GM21360 (cell line): Measurements from ENCODE around the gene AFF3.
"Not testable (repeated sequence)": the region's sequence is repeated elsewhere in the genome, so short reads cannot be mapped to it uniquely, and the experiment has no call there.

ENCODE experiments used
- ATAC-seq: cut with Tn5 transposase; IDR thresholded peaks from one replicate; pipeline ENCODE4 v1.9.1; 2021; ENCODE audit warnings: mild to moderate bottlenecking, moderate library complexity; ENCODE audit not compliant: unreplicated experiment

AFF3 gene

DNA sequence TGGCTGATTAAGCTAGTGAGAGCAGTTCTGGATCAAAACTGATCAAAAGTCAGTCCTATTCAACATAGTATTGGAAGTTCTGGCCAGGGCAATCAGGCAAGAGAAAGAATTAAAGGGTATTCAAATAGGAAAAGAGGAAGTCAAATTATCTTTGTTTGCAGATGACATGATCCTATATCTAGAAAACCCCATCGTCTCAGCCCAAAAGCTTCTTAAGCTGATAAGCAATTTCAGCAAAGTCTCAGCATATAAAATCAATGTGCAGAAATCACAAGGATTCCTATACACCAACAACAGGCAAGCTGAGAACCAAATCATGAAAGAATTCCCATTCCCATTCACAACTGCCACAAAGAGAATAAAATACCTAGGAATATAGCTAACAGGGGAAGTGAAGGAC is 368.7 kb downstream of the AFF3 start:
- not testable (repeated sequence) for ATAC-seq

DNA sequence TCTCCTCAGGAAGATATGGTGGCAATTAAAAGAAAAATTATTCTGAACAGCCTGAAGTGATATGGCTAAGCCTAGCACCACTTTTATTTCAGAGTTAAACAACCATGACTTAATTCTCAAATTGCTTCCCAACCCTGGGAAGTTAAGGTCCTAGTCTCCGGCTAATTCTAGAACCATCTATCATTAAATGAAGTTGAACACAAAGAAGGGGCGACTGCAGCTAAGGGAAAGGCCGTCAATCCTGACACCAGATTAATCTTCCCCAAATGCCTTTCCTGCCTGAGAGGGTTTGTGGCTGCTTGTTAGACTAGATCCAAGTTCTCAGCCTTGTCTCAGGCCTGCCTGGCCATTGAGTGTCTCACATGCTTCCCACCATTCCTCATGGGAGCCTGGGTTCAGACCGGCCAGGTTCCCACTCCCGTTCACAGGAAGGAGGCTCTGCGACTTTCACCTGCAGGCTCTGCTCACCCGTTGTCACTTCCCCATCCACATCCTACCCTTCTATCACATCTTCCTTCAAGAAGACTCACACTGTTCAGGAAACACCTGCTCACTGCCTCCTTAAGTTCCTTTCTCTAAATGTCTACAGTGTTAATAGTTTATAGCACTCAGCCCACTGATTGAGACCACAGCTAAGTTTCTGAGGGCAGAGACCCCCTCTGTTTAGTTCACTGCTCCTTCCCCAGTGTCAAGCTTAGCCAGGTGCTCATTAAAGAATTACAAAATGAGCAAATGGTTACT is 369.6 kb downstream of the AFF3 start:
- ATAC-seq, result no peak

DNA sequence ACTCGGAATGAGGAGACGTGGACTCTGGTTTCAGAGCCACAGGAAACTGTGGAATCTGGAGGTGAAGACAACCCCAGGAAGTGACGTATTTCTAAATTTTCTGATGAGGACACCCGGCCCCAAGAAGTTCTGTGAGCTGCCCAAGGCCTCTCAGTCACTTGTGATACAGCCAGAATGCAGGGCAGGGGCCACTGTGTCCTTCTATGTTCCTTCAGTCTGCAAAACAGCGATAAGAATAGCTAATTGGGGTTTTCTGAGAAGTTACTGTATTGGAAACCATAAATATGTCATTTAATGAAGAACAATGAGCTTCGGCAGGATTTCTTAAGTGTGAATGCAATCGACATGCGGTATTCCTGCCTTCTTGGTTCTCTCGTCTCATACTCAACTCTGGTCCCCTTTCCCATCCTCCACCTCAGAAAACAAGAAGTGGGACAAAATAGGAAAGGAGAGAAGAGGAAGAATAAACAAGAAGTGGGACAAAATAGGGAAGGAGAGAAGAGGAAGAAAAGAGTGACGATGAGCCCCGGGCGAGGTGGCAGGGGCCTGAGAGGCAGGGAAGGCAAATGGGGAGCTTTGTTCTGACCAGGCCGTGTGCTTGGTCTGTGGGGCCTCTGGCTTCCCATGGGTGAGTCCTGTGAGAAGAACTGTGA is 370.6 kb downstream of the AFF3 start:
- ATAC-seq, result no peak

DNA sequence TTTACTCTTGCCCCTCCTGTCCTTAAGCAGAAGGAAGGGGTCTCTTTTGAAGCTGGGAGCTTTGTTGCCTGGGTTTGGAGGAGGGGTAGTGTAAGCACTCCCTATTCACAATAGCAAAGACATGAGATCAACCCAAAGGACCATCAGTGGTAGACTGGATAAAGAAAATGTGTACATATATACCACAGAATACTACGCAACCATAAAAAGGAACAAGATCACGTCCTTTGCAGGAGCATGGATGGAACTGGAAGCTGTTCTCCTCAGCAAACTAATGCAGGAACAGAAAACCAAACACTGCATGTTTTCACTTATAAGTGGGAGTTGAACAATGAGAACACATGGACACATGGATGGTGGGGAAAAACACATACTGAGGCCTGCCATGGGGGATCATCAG is 371.5 kb downstream of the AFF3 start:
- ATAC-seq, result no peak

DNA sequence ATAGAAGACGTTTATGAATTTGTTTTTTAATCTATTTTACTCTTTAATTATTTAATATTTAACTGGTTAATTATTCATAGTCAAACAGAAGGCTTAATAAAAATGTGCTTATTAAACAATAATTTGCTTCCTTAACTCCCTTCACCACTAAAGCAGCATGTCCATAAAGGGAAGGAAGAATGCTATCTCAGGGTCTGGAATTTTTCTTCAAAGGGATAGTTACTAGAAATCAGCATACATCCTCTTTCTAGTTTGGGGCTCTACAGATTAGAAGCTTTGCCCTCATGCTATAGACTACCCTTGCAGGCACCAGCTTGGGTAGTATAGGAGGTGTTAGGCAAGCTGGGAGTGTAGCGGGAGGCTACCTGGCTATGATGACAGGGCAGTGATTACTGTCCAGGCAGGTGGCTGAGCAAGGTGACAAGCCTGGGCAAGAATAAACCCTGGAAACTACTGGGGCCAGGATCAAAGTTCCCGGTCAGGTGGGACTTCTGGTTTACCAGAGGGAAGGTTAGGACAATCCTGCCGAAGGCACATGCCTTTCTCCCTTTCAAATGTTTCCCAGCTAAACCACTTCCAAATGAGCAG is 376.6 kb downstream of the AFF3 start:
- no peak for ATAC-seq

DNA sequence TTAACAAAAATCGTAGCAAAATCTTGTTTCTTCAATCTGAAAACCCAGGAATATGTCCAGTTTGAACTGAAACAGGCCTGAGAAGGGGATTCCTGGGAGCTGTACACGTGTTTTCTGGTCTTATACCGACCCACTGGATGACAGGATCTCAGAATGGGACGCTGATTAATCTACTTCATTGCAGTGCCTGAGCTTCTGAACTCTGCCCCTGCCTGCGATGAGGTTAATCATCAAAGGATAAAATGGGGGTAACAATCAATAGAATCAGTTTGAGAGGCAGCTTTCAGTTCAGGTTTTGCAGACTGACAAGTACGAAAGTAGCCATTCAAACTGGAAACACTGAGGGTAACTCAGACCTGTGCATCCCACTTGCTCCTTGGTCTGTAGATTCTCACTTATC is 378.6 kb downstream of the AFF3 start:
- no peak for ATAC-seq

DNA sequence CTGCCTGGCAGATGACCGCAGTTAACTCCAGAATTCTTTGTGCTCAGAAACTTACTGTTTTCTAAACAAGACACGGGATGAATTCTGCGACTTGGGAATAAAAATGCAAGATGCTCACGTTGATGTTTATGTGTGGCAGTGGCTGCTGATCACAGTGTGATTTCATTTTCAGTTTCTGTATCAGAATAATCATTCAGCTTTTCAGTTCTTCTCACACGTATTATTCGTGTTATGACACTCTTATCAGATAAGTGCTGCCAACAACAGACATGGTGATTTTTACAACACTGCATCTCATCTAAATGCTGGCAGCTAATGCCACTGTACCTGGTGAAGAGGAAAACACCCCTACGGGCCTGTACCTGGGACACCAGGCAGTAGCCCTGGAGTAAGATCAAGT is 379.7 kb downstream of the AFF3 start:
- no peak for ATAC-seq

DNA sequence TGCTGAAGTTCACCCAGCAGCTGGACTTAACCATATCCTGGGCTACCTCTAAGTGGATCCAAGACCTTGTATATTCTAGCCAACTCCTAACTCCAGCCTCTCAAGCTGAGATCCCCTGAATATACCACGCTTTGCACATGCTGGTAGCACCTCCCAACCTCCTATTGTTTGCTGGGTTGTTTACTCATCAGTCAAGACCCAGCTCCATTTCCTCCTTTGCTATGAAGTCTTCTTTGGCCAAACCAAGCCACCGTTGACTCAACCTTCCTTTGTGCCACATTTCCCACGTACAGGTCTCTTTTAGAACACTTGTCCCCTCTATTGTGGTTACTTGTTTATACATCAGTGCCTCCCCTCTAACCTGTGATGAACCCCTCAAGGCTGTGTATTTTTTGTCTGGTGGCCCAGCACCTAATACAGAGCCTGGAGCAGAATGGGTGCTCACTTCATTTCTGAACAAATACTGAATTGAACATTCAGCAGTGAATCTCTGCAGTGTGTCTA is 384.7 kb downstream of the AFF3 start:
- no peak for ATAC-seq

DNA sequence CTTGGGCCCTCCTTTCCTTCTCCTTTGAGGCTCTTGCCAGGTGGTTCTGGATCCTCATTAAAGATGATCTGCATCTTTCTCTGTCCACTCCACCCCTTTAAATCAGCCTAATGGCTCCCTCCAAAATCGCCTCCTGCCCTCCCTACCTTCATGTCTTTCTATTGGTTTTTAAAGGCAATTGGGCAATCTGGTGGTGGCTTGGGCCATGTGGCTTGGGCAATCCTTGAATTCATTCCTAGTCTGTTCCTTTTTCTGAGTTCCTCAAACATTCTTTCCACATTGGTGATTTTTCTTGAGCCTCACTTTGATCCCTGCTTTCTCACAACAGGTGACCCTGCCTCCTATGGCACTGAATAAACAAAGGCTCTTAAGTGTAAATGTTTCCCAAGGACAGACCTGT is 386.3 kb downstream of the AFF3 start:
- ATAC-seq, result no peak

DNA sequence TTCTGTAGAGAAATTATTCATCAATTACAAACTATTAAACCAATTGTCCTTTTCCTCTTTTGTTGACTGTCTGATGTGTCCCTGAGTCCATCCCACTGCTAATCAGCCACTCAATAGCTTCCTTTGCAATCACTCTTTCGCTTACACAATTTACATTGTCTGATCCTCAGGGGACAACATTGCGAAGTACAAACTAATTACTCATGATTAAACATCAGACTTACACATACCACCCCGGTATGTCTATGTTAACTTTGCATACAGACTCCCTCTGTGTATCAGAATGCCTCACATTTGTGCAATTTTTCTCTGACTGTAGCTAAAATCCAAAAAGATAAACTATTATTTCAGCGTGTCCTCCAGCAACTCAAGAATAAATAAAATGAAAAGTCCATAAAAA is 388.2 kb downstream of the AFF3 start:
- no peak for ATAC-seq

DNA sequence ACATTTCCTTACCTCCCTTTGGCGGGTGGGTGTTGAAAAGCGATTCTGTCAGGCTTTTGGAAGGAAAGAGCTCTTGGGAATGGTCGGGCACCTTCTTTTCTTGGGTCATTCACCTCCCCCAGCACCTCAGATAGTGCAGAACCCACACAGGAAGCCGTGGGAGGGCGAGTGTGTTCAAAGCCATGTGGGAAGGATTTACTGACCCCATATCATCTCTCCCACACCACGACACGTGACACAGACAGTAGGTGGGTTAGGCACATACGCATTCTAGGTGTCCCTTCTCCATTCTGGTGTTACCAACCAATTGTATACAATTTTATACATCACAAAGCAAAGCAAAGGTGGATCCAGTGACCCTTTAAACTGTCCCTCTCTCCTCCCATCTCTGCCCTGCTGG is 388.9 kb downstream of the AFF3 start:
- no peak for ATAC-seq

DNA sequence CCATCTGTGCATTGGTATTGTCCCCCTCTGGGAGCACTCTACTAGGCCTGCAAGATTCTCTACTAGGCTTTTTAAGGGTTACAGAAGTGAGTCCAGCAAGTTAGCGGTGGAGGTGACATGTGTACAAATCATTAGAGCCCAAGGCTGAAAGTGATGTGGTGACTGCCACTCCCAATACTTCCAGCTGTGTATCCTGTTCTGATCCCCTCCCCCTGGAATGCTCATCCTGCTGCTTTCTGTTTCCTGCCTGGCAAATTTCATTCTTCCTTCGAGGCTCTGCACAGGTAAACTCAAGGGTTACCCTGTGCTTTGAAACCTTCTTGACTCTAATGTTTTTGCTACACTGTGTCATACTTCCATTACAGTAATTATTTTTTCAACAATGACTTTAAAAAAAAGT is 394.0 kb downstream of the AFF3 start:
- no peak for ATAC-seq

DNA sequence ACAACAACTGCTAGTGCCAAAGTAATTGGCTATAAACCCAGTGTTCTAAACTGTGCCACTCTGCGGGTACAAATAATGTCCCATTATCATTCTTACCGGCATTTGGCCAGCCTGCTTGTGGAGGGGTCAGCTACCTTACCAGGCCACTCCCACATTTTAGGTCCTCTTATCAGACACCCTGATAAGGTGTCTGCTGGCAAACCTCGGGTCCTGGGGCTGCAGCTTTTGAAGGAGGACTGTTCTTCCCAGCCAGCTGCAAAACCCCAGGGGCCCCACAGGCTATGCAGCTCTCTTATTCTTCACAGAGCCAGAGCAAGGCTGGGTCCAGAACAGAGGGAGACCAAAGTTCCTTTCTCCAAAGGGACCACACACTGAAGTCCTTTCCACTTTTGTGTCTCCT is 394.5 kb downstream of the AFF3 start:
- no peak for ATAC-seq

DNA sequence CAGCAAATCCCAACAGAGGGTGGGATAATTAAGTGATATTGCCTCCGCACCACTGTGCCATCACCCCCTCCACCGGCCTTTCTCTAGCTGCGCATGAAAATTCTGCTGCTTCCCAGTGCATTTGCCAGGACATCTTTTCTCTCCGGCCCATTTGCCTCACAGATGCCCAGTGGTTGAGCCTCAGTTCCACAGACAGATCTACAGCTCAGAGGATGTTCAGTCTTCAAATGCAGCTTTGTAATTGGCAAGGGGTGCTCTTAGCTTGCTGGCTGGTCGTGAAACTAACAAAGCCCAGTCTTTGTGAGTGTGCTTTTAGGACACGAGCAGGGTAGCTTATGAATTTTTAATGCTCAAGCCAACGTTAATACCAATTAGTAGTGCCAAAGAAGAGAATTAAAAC is 399.2 kb downstream of the AFF3 start:
- ATAC-seq, result no peak

DNA sequence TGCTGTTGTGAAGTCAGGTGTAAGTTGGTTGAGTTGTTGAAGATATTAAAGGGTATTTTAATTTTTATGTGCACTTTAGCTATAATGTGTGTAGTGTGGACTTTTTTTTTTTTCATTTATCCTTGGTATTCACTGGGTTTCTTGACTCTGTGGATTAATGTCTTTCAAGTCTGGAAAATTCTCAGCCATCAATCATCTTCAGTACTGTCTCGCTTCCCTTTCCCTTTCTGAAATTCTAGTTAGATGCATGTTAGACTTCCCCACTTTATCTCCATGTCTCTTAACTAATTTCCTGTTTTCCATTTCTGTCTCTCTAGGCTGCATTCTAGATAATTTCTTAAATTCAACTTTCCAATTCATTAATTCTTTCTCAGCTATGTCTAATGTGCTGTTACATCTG is 404.9 kb downstream of the AFF3 start:
- ATAC-seq, result no peak

DNA sequence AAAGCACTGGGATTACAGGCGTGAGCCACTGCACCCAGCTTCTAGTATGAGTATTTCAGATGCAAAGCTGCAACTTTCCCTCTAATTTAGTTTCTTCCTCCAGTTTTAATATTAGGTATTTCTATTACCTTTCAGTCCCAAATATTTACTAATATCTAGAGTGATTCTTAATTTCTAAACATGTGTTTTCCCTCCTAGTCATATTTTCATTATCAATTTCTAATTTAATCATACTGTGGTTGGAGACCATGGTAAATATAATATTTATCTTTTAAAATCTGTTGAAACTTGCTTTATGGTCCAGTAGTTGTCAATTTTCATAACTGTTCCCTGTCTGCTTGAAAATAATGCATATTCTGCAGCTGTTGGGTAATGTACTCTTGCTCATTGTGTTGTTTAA is 406.6 kb downstream of the AFF3 start:
- ATAC-seq, result no peak

DNA sequence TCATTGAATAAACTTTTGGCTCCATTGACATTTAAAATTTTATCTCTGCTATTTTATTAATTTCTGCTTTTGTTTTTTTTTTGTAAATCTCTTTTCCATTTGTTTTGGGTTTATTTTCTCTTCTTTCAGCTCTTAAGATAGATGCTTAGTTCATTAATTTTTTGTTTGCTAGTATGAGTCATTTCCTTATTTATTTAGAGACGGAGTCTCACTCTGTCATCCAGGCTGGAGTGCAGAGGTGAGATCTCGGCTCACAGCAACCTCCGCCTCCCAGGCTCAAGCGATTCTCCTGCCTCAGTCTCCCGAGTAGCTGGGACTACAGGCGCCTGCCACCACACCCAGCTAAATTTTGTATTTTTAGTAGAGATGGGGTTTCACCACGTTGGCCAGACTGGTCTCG is 407.1 kb downstream of the AFF3 start:
- ATAC-seq, result not testable (repeated sequence)

DNA sequence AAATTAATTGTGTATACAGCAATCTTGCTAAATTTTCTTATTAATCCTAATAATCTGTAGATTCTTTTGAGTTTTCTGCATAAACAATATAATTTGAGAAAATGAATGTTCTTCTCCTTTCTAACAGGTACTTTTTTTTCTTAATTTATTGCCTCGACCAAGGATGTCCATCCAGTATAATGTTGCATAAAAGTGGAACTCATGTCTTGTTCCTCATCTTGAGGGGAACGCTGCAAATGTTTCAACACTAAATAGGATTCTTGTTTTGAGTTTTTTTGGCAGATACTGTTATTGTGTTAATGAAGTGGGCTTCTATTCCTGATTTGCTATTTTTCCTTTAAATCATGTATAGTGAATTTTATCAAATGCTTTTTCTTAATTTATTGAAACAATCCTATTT is 408.2 kb downstream of the AFF3 start:
- no peak for ATAC-seq

DNA sequence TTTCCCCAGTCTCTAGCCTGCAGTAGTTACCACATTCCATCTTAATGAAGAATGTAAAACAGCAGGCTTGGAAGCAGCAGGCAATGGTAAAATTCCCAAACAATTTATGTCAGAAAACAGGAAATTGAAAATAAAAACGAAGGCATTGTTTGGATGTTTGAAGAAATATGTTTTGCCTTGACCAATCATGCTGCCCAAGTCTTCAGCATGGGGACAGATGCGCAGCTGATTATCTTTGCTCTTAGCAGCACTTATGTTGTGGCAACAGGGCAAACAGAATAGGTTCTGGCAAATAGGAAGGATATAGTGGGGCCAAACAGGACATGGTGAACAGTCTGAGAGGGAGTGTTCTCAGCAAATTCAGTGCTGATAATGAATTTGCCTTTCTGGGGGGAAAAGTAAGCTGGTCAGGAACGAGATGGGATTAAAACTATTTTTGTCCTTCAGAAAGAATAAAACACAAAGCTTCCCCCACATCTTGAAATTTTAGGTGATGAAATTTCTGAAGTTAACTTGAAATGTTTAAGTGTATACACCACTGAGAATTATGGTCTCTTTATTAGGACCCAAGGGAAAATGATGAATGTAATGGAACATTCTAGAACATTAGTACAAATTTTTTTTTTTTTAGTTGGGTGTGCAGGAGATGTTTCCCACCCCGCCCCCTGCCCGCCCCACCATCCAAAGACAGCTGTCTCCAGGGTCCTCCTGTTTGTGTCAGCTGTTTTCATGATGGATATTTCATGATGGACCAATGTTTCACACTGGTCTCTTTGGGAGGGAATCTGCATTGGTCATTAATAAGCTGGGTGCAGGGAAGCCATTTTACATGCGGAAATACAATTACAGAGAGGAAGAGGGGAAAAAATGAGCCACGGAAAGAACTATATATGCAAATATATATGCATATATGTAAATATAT is 413.0 kb downstream of the AFF3 start:
- no peak for ATAC-seq

DNA sequence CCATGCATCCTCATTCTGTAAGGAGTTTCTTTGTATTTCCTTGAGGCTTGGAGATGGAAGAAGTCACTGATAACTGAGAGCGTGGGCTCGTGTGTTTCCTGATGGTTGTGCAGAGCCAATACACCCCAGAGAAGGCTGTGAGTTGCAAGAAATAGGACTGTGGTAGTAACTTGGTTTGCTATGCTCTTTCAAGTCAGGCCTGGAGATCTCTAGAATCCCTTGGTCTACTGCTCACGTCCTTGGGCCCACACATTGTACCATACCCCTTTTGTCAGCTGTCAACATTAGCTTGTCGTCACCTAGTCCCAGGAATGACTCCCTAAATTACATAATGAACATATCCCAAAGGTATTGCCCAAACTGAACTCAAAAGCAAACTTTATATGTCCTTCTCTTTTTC is 414.2 kb downstream of the AFF3 start:
- no peak for ATAC-seq

DNA sequence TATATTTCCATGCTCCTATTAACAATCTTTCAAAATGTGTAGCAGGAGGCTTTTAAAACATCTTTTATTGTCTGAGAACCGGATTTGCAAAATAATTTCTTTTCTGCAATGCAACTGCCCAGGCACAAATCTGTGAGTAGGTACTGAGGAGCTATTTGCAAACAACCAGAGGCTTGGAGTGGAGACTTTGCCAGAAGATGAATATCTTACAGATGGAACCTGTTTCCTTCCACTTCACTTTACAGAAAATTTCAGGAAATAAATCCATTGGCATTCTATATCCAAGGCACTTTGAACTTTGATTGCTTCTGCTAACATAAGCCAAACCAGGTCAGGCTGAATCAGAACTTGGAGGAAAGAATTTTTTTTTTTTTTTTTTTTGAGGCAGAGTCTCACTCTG is 415.2 kb downstream of the AFF3 start:
- no peak for ATAC-seq
